Stomach (tissue), 9 donors: ENCODE data around the gene UTS2B. TPM values are rescaled to one million over a fixed set of nuclear protein-coding genes. Genes with fewer than 3 reads are reported as not detected.

ENCODE experiments used
- DNase-seq, 2 donors: peaks; one replicate each; pipeline versions ENCODE4 v3.0.0 to v3.0.0-alpha.2; 2013 to 2019
- H3K27ac ChIP-seq, 5 donors: fragments of 200-600 bp in 4 of 5; sonication (generic) in 4 of 5; one replicate each; pipeline ENCODE4 v1.5.1; 2013 to 2019; ENCODE audit warnings: mild to moderate bottlenecking in 1 of 5, moderate library complexity in 1 of 5
- H3K27me3 ChIP-seq, 3 donors: fragments of 200-600 bp; sonication (generic); one replicate each; pipeline ENCODE4 v1.5.1; 2017 to 2019; ENCODE audit warnings: mixed run types in 1 of 3
- H3K36me3 ChIP-seq, 4 donors: fragments of 200-600 bp; sonication (generic); 1 replicate in 3 of 4; 2 replicates in 1 of 4; pipeline ENCODE4 v1.5.1; 2016 to 2019
- H3K4me1 ChIP-seq, 4 donors: fragments of 200-600 bp; sonication (generic); one replicate each; pipeline ENCODE4 v1.5.1; 2016 to 2019
- H3K4me3 ChIP-seq, 4 donors: fragments of 200-600 bp; sonication (generic) in 3 of 4; one replicate each; pipeline ENCODE4 v1.5.1; 2016 to 2019; ENCODE audit warnings: mild to moderate bottlenecking in 1 of 4
- H3K9me3 ChIP-seq, 4 donors: fragments of 200-600 bp; sonication (generic); one replicate each; pipeline ENCODE4 v1.5.1; 2016 to 2019
- CTCF ChIP-seq, 7 experiments: fragments of 450-650 bp in 4 of 7; fragments of 200-600 bp in 3 of 7; sonication (generic) in 3 of 7; IDR thresholded peaks; one replicate each; pipeline ENCODE4 v1.5.1; 2016 to 2019; ENCODE audit warnings: antibody characterized with exemption in 7 of 7, control low read depth in 2 of 7, mild to moderate bottlenecking in 1 of 7
- EP300 ChIP-seq: sonication (generic); formaldehyde crosslinking; IDR thresholded peaks from one replicate; pipeline ENCODE4 v1.6.1; 2017; ENCODE audit warnings: antibody characterized with exemption
- POLR2A ChIP-seq, 4 donors: fragments of 450-650 bp; IDR thresholded peaks; one replicate each; pipeline ENCODE4 v1.6.1; 2016; ENCODE audit warnings: antibody characterized with exemption in 4 of 4, control low read depth in 2 of 4, mild to moderate bottlenecking in 1 of 4, moderate library complexity in 1 of 4
- POLR2AphosphoS5 ChIP-seq, 3 donors: sonication (generic); formaldehyde crosslinking; IDR thresholded peaks; one replicate each; pipeline ENCODE4 v1.6.1; 2016; ENCODE audit warnings: antibody characterized with exemption in 3 of 3
- WGBS, 5 donors: extraction: QIAGEN DNeasy Blood & Tissue Kit in 3 of 5; methylation state at CpG; one replicate each; pipeline versions ENCODE4 v1.1.5 to v1.1.7; 2013 to 2018; 5-methylcytosine and 5-hydroxymethylcytosine counted together
- intact Hi-C: fragments of 100-400 bp; cut with DNase I; formaldehyde crosslinking; loops from one replicate; pipeline ENCODE4 v1.15.1; 2023; ENCODE audit warnings: low total_unique reads
- polyA plus RNA-seq, 3 donors: library from polyadenylated mRNA; stranded (reverse); fragments of 200-250 nt; gene quantifications; one replicate each; pipeline ENCODE4 v1.2.3, GENCODE V29; 2013
- total RNA-seq, 5 donors: library from RNA; depleted of rRNA; stranded (reverse); fragments of >200 nt; gene quantifications; one replicate each; pipeline versions ENCODE4 v1.1.0 to v1.2.3, GENCODE V29; 2014 to 2016
- donor health status: healthy with polysubstance abuse.
- donor health status: Bipolar disorder and iron deficiency.
- donor health status: healthy.

Gene UTS2B
- total and polyA plus RNA-seq, 8 donors = 0.20 to 0.46 TPM; not detected in 6

GRCh38 chr3:191302451-191302850 is 27.9 kb downstream of the UTS2B start:
- intact Hi-C loops = no loop called here
- DNase-seq = no peak
- 72 to 83% (median 79%) methylated on average over 2 of the region's 2 CpGs for WGBS, 5 donors
- TF ChIP-seq POLR2A (IDR thresholded peaks at IDR 0.05) = no peak
- no peak for TF ChIP-seq EP300
- TF ChIP-seq POLR2AphosphoS5 (IDR thresholded peaks at IDR 0.05) = no peak
- no peak for TF ChIP-seq CTCF (IDR thresholded peaks at IDR 0.05)
- no peaks in the 10 kb centered on the region for H3K36me3 ChIP-seq
- H3K4me3 ChIP-seq = no peak overlapping the region
- no peaks in the 10 kb centered on the region for H3K27me3 ChIP-seq
- H3K9me3 ChIP-seq = no peaks in the 10 kb centered on the region
- no peaks in the 10 kb centered on the region for H3K4me1 ChIP-seq
- no peak overlapping the region for H3K27ac ChIP-seq

- Histone ChIP-seq H3K36me3 (no peaks in the 10 kb centered on the region), H3K27me3 (no peaks in the 10 kb centered on the region), H3K9me3 (no peaks in the 10 kb centered on the region), H3K27ac (no peak overlapping the region), H3K4me3 (no peak overlapping the region), H3K4me1 (no peaks in the 10 kb centered on the region)
- DNase-seq = no peak
- TF ChIP-seq POLR2A (IDR thresholded peaks at IDR 0.05) (no peak), POLR2AphosphoS5 (IDR thresholded peaks at IDR 0.05) (no peak), EP300 (no peak)
- intact Hi-C loops = no loop called here
- WGBS, 5 donors = 95 to 98% (median 95%) methylated on average over 5 of the region's 5 CpGs
Measured at GRCh38 chr3:191301782-191302411, 28.4 kb downstream of the UTS2B start.

- TF ChIP-seq POLR2AphosphoS5 (IDR thresholded peaks at IDR 0.05) (no peak), CTCF (IDR thresholded peaks at IDR 0.05) (no peak), POLR2A (IDR thresholded peaks at IDR 0.05) (no peak), EP300 (no peak)
- WGBS, 5 donors = 89 to 96% (median 93%) methylated on average over 1 of the region's 1 CpG
Measured at GRCh38 chr3:191301017-191301416, 29.3 kb downstream of the UTS2B start.

GRCh38 chr3:191300422-191300821 is 29.9 kb downstream of the UTS2B start:
- no peak for DNase-seq
- Histone ChIP-seq H3K9me3 (no peaks in the 10 kb centered on the region), H3K4me1 (no peaks in the 10 kb centered on the region), H3K27me3 (no peaks in the 10 kb centered on the region), H3K27ac (no peak overlapping the region), H3K36me3 (no peaks in the 10 kb centered on the region), H3K4me3 (no peak overlapping the region)
- intact Hi-C loops = no loop called here
- WGBS, 5 donors = 64 to 86% (median 77%) methylated on average over 1 of the region's 1 CpG
- TF ChIP-seq EP300 (no peak), CTCF (IDR thresholded peaks at IDR 0.05) (no peak), POLR2A (IDR thresholded peaks at IDR 0.05) (no peak), POLR2AphosphoS5 (IDR thresholded peaks at IDR 0.05) (no peak)

More at GRCh38 chr3:191301017-191301416, 29.3 kb downstream of the UTS2B start:
- Histone ChIP-seq H3K4me3 (no peak overlapping the region), H3K4me1 (no peaks in the 10 kb centered on the region), H3K36me3 (no peaks in the 10 kb centered on the region), H3K27ac (no peak overlapping the region), H3K27me3 (no peaks in the 10 kb centered on the region), H3K9me3 (no peaks in the 10 kb centered on the region)
- DNase-seq = no peak
- intact Hi-C loops = no loop called here

- H3K27ac ChIP-seq = no peak overlapping the region
- TF ChIP-seq POLR2A (IDR thresholded peaks at IDR 0.05) = no peak
- TF ChIP-seq CTCF (IDR thresholded peaks at IDR 0.05) = no peak
- TF ChIP-seq POLR2AphosphoS5 (IDR thresholded peaks at IDR 0.05) = no peak
- no peak for TF ChIP-seq EP300
- H3K4me3 ChIP-seq = no peak overlapping the region
- H3K27me3 ChIP-seq = no peaks in the 10 kb centered on the region
- H3K9me3 ChIP-seq = no peaks in the 10 kb centered on the region
- no peak for DNase-seq
- intact Hi-C loops = no loop called here
- no peaks in the 10 kb centered on the region for H3K4me1 ChIP-seq
- no peaks in the 10 kb centered on the region for H3K36me3 ChIP-seq
Measured at GRCh38 chr3:191298846-191299245, 31.5 kb downstream of the UTS2B start.
